GM12874 (cell line): ENCODE results near the gene CPSF2.

ENCODE experiments used
- TF ChIP-seq, protein P1 (sequence below): IDR thresholded peaks from 2 replicates; pipeline ENCODE4 v1.5.1; 2011; ENCODE audit warnings: low read depth, mild to moderate bottlenecking, control low read depth, low read length, moderate library complexity; ENCODE audit not compliant: insufficient read depth

Gene CPSF2

GRCh38 chr14:92121670-92122350 lies at the start of gene CPSF2, which contains the start of gene NDUFB1:
TSS of gene CPSF2 (plus strand) at chr14:92121969. CDS start at chr14:92130985, 9,016 bp downstream.
TSS of gene NDUFB1 (minus strand) at chr14:92121706. CDS start at chr14:92117637, 4,069 bp downstream.
- TF ChIP-seq, protein P1, sequence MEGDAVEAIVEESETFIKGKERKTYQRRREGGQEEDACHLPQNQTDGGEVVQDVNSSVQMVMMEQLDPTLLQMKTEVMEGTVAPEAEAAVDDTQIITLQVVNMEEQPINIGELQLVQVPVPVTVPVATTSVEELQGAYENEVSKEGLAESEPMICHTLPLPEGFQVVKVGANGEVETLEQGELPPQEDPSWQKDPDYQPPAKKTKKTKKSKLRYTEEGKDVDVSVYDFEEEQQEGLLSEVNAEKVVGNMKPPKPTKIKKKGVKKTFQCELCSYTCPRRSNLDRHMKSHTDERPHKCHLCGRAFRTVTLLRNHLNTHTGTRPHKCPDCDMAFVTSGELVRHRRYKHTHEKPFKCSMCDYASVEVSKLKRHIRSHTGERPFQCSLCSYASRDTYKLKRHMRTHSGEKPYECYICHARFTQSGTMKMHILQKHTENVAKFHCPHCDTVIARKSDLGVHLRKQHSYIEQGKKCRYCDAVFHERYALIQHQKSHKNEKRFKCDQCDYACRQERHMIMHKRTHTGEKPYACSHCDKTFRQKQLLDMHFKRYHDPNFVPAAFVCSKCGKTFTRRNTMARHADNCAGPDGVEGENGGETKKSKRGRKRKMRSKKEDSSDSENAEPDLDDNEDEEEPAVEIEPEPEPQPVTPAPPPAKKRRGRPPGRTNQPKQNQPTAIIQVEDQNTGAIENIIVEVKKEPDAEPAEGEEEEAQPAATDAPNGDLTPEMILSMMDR: no peak

DNA sequence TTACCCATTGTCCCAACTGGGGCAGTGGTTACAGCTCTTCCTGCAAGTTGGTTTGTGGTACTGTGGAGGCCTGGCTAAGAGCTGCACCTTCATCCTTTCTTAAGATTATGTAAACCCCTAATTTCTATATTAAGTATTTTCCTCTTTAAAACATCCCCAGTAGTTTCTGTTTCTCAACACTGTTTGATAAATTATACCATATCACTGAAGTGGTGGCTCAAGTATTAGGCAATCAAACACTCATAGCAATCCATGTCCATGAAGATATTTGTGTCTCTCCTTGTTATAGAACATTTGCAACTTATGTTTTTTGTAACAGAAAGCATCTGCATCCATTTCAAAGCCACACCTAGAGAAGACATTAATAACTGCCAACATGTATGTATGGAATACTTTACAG lies 47.2 kb upstream of the CPSF2 start:
- TF ChIP-seq, protein P1: no peak

- TF ChIP-seq, protein P1: no peak
These were observed 33.3 kb upstream of the CPSF2 start for GRCh38 chr14:92088494-92088893.

DNA sequence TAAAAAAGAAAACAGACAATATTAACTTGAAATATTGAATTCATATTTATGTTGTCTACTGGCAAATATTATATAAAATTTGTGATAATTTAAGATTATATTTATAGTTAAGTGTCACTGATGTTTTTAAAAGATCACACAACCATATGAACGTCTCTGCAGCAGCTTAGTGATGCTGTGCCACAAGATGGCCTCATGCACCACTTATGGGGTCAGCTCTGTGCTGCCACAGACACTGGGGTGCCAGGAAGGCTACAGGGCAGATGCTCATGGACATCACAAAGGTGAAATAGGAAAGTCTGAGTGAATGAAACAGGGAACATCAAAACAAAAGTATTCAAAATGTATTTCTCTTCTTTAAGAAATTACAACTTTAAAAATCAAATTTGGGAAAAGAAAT lies 28.4 kb upstream of the CPSF2 start:
- TF ChIP-seq, protein P1: peak; percentile 8; the same call in 1 of the 2 replicates

- TF ChIP-seq, protein P1: no peak
These were observed 22.0 kb upstream of the CPSF2 start for GRCh38 chr14:92099802-92100201.

DNA sequence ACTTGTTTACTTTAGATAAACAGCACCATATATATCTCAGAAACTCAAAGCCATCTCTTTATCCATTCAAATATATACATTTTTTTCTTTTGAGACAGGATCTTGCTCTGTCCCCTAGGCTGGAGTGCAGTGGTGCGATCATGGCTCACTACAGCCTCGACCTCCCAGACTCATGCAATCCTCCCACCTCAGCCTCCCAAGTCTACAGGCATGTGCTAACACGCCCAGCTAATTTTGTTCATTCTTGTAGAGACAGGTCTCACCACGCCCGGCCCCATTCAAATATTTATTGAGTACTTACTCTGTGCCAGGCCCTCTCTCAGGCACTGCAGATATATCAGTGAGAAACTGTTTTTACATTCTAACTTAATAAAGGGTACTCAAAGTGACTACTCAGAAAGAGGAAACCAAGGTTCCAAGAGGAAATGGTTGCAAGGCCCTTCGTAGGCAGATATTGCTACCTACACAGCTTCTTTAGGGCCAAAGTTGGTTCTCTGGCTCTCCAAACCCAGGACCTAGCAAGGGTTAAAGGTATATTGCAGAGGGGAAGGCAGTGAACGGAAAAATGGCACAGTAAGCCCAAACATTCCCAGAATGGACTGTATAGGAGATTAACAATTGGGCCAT lies 18.3 kb upstream of the CPSF2 start:
- TF ChIP-seq, protein P1: no peak

- TF ChIP-seq, protein P1: no peak
These were observed 16.5 kb upstream of the CPSF2 start for GRCh38 chr14:92105073-92105892.
